ENCODE results near the gene SMTN. TPM values are rescaled to one million over a fixed set of nuclear protein-coding genes. Genes with fewer than 3 reads are reported as not detected.

The SMTN gene
- 51.7 and 55.4 TPM in 2 replicates for total RNA-seq

- Histone ChIP-seq H3K27me3 (ENCODE audit: control insufficient read depth, insufficient read depth, low read length) (no peaks in the 10 kb centered on the region), H3K36me3 (ENCODE audit: control insufficient read depth, insufficient read depth, low read length) (peaks cover 2% of the 10 kb centered on the region), H3K4me3 (ENCODE audit: low read depth, low read length) (peak within 1 kb of the TSS; percentile 68)
- peak; percentile 2 for TF ChIP-seq CTCF (IDR thresholded peaks at IDR 0.05; ENCODE audit: insufficient read depth, low read length, poor library complexity, severe bottlenecking)
- DNase-seq (ENCODE audit: low read depth) = peak; percentile 51
Observed at GRCh38 chr22:31080848-31081649, at the start of gene SMTN. Gene SMTN, plus strand, starts transcription at chr22:31081318. Its CDS starts 1,941 bp downstream, at chr22:31083259.

- H3K36me3 ChIP-seq (ENCODE audit: control insufficient read depth, insufficient read depth, low read length) = no peaks in the 10 kb centered on the region
- no peak overlapping the region for H3K4me3 ChIP-seq (ENCODE audit: low read depth, low read length)
- no peak for DNase-seq (ENCODE audit: low read depth)
- TF ChIP-seq CTCF (IDR thresholded peaks at IDR 0.05; ENCODE audit: insufficient read depth, low read length, poor library complexity, severe bottlenecking) = no peak
- no peaks in the 10 kb centered on the region for H3K27me3 ChIP-seq (ENCODE audit: control insufficient read depth, insufficient read depth, low read length)
Observed at GRCh38 chr22:31036671-31037550, 44.2 kb upstream of the SMTN start.

GRCh38 chr22:31038686-31039085 lies 42.4 kb upstream of the SMTN start:
- DNase-seq (ENCODE audit: low read depth) = no peak
- TF ChIP-seq CTCF (IDR thresholded peaks at IDR 0.05; ENCODE audit: insufficient read depth, low read length, poor library complexity, severe bottlenecking) = no peak

GRCh38 chr22:31039393-31039792 lies 41.7 kb upstream of the SMTN start:
- no peaks in the 10 kb centered on the region for H3K27me3 ChIP-seq (ENCODE audit: control insufficient read depth, insufficient read depth, low read length)
- no peak for DNase-seq (ENCODE audit: low read depth)
- no peaks in the 10 kb centered on the region for H3K36me3 ChIP-seq (ENCODE audit: control insufficient read depth, insufficient read depth, low read length)
- TF ChIP-seq CTCF (IDR thresholded peaks at IDR 0.05; ENCODE audit: insufficient read depth, low read length, poor library complexity, severe bottlenecking) = no peak
- no peak overlapping the region for H3K4me3 ChIP-seq (ENCODE audit: low read depth, low read length)

More at GRCh38 chr22:31038686-31039085, 42.4 kb upstream of the SMTN start:
- H3K36me3 ChIP-seq (ENCODE audit: control insufficient read depth, insufficient read depth, low read length) = no peaks in the 10 kb centered on the region
- no peak overlapping the region for H3K4me3 ChIP-seq (ENCODE audit: low read depth, low read length)
- no peaks in the 10 kb centered on the region for H3K27me3 ChIP-seq (ENCODE audit: control insufficient read depth, insufficient read depth, low read length)

- no peaks in the 10 kb centered on the region for H3K27me3 ChIP-seq (ENCODE audit: control insufficient read depth, insufficient read depth, low read length)
- H3K4me3 ChIP-seq (ENCODE audit: low read depth, low read length) = no peak overlapping the region
- DNase-seq (ENCODE audit: low read depth) = no peak
- no peaks in the 10 kb centered on the region for H3K36me3 ChIP-seq (ENCODE audit: control insufficient read depth, insufficient read depth, low read length)
- TF ChIP-seq CTCF (IDR thresholded peaks at IDR 0.05; ENCODE audit: insufficient read depth, low read length, poor library complexity, severe bottlenecking) = no peak
Observed at GRCh38 chr22:31040542-31041398, 40.3 kb upstream of the SMTN start.
